Spleen (tissue), 11 donors: ENCODE measurements around the gene POLN. TPM values are rescaled to one million over a fixed set of nuclear protein-coding genes. Genes with fewer than 3 reads are reported as not detected.
A peak's percentile ranks its signal among the peaks of the same experiment; 100 is the strongest.
"Not testable (repeated sequence)": the region's sequence is repeated elsewhere in the genome, so short reads cannot be mapped to it uniquely, and the experiment has no call there.

Experiments
- DNase-seq: peaks from one replicate; pipeline ENCODE4 v3.0.0-alpha.2; 2020
- H3K27ac ChIP-seq, 8 donors: fragments of 200-600 bp; sonication (generic) in 7 of 8; 1 replicate in 4 of 8; 2 replicates in 4 of 8; pipeline versions ENCODE4 v1.5.0 to v1.8.0; 2016 to 2021; ENCODE audit warnings: inconsistent platforms in 4 of 8, mild to moderate bottlenecking in 4 of 8, moderate library complexity in 1 of 8
- H3K27me3 ChIP-seq, 7 donors: fragments of 200-600 bp; sonication (generic) in 6 of 7; replicated peaks in 1 of 7; 1 replicate in 4 of 7; 2 replicates in 3 of 7; pipeline versions ENCODE4 v1.5.0 to v1.8.0; 2016 to 2021; ENCODE audit warnings: inconsistent platforms in 3 of 7, mild to moderate bottlenecking in 1 of 7
- H3K36me3 ChIP-seq, 6 donors: fragments of 200-600 bp; sonication (generic) in 5 of 6; 1 replicate in 4 of 6; 2 replicates in 2 of 6; pipeline versions ENCODE4 v1.5.0 to v1.8.0; 2016 to 2021; ENCODE audit warnings: inconsistent platforms in 2 of 6
- H3K4me1 ChIP-seq, 6 donors: fragments of 200-600 bp; sonication (generic) in 5 of 6; 1 replicate in 3 of 6; 2 replicates in 3 of 6; pipeline versions ENCODE4 v1.5.0 to v1.8.0; 2016 to 2021; ENCODE audit warnings: inconsistent platforms in 3 of 6
- H3K4me3 ChIP-seq, 8 donors: fragments of 200-600 bp; sonication (generic) in 7 of 8; 1 replicate in 4 of 8; 2 replicates in 4 of 8; pipeline versions ENCODE4 v1.5.0 to v1.8.0; 2016 to 2021; ENCODE audit warnings: inconsistent platforms in 4 of 8, mild to moderate bottlenecking in 4 of 8, moderate library complexity in 2 of 8
- H3K9me3 ChIP-seq, 8 donors: fragments of 200-600 bp; sonication (generic) in 7 of 8; 1 replicate in 4 of 8; 2 replicates in 4 of 8; pipeline versions ENCODE4 v1.5.0 to v1.8.0; 2016 to 2021; ENCODE audit warnings: inconsistent platforms in 4 of 8
- POLR2A ChIP-seq, 3 donors: fragments of 450-650 bp; IDR thresholded peaks; one replicate each; pipeline ENCODE4 v1.5.1; 2017; ENCODE audit warnings: antibody characterized with exemption in 3 of 3, mild to moderate bottlenecking in 1 of 3
- POLR2AphosphoS5 ChIP-seq, 3 donors: sonication (generic); formaldehyde crosslinking; IDR thresholded peaks; one replicate each; pipeline ENCODE4 v1.5.1; 2017; ENCODE audit warnings: antibody characterized with exemption in 3 of 3
- WGBS, 5 donors: extraction: QIAGEN DNeasy Blood & Tissue Kit in 3 of 5; methylation state at CpG; one replicate each; pipeline versions ENCODE4 v1.1.5 to v1.1.7; 2013 to 2018; 5-methylcytosine and 5-hydroxymethylcytosine counted together
- intact Hi-C: fragments of 100-400 bp; cut with DNase I; formaldehyde crosslinking; loops from one replicate; pipeline ENCODE4 v1.15.0; 2023; ENCODE audit warnings: low total_unique reads
- polyA plus RNA-seq, 3 donors: library from polyadenylated mRNA; stranded (reverse); fragments of 200-250 nt; gene quantifications; one replicate each; pipeline ENCODE4 v1.2.1, GENCODE V29; 2013
- total RNA-seq, 7 donors: library from RNA; depleted of rRNA in 3 of 7; stranded (reverse); fragments of >200 nt in 3 of 7; fragmentation: NEBNext Ultra II Directional in 4 of 7; extraction: Animal tissue kit (Norgen Biotek cat#: 25700) in 4 of 7; gene quantifications; one replicate each; pipeline versions ENCODE4 v1.1.0 to v1.2.1, GENCODE V29; 2016 to 2021
- TF ChIP-seq, protein P1 (sequence below), 11 experiments: fragments of 200-600 bp in 7 of 11; fragments of 450-650 bp in 4 of 11; sonication (generic) in 4 of 11; IDR thresholded peaks in 8 of 11; conservative IDR thresholded peaks in 3 of 11; 1 replicate in 7 of 11; 2 replicates in 4 of 11; pipeline versions ENCODE4 v1.4.0 to v1.8.0; 2016 to 2021; ENCODE audit warnings: antibody characterized with exemption in 11 of 11, inconsistent platforms in 4 of 11, mild to moderate bottlenecking in 1 of 11
- donor health status: healthy with polysubstance abuse.
- donor health status: DM: no; HTN: no; CAD: no; lungs with moderate emphysema.
- donor health status: DM: no; HTN: no; CAD: no.
- donor health status: Bipolar disorder and iron deficiency.
- donor health status: healthy.
- donor health status: DM: no; HTN: no; CAD: no.
- donor health status: DM: yes; HTN: yes; CAD: no.

The POLN gene
- total and polyA plus RNA-seq, 10 donors = 1.2 to 3.5 (median 2.5) TPM

DNA sequence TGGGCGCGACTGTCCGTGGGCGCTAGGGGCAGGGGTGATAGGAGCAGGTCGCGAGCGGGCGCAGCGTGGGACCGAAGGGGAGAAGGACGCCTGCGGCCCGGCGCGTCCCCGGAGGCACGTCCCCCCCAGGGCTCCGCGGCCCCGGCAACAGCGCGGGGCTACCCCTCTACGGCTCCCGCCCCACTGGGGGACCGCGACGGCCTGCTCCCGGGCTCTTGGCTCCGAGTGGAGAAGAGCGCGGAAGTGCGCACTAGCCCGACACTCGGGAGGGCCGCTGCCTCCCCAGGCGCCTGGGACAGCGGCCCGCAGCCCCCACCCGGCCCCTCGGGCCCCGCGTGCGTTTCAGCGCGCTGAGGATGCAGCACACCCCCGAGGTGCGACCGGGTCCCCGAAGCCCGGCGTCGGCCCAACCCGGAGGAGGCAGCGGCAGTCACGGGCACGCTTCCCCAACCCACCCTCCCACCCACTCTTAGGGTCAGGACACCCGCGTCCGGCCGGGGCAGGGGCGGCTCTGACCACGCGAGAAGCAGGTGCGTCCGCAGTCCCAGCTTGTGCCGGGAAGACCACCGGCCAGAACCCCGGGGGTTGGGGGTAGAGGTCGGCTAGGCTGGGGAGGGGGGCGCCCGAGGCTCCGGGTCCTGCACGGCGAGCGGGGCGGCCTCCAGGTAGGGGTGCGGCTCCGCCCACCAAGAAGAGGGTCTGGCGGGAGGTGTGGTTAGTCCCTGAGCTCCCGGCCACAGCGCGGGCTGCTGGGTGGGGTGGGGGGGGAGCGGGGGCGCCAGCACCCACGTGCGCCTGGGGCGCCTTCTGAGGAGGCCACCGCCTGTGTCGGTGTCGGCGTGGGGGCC, 201.3 kb downstream of the POLN start:
- Histone ChIP-seq H3K9me3 (peaks cover 0 to 5% (median 0%) of the 10 kb centered on the region in 8 donors), H3K36me3 (peaks cover 0 to 4% (median 0%) of the 10 kb centered on the region in 6 donors), H3K27ac (no peak overlapping the region), H3K27me3 (peaks cover 0 to 71% (median 23%) of the 10 kb centered on the region in 7 donors), H3K4me1 (peaks cover 9 to 34% (median 25%) of the 10 kb centered on the region in 6 donors), H3K4me3 (peak overlapping the region; percentile 39 to 94 (median 86))
- TF ChIP-seq POLR2AphosphoS5 (IDR thresholded peaks at IDR 0.05) (no peak), POLR2A (IDR thresholded peaks at IDR 0.05) (no peak)
- TF ChIP-seq, protein P1, sequence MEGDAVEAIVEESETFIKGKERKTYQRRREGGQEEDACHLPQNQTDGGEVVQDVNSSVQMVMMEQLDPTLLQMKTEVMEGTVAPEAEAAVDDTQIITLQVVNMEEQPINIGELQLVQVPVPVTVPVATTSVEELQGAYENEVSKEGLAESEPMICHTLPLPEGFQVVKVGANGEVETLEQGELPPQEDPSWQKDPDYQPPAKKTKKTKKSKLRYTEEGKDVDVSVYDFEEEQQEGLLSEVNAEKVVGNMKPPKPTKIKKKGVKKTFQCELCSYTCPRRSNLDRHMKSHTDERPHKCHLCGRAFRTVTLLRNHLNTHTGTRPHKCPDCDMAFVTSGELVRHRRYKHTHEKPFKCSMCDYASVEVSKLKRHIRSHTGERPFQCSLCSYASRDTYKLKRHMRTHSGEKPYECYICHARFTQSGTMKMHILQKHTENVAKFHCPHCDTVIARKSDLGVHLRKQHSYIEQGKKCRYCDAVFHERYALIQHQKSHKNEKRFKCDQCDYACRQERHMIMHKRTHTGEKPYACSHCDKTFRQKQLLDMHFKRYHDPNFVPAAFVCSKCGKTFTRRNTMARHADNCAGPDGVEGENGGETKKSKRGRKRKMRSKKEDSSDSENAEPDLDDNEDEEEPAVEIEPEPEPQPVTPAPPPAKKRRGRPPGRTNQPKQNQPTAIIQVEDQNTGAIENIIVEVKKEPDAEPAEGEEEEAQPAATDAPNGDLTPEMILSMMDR (IDR thresholded peaks at IDR 0.05 in 8 of 11, conservative IDR thresholded peaks at IDR 0.05 in 3 of 11) = no peak
- 6 to 13% (median 7%) methylated on average over 19 to 91 of the region's 91 CpGs for WGBS, 5 donors
- DNase-seq = peak; percentile 78
- intact Hi-C loops = no loop called here

DNA sequence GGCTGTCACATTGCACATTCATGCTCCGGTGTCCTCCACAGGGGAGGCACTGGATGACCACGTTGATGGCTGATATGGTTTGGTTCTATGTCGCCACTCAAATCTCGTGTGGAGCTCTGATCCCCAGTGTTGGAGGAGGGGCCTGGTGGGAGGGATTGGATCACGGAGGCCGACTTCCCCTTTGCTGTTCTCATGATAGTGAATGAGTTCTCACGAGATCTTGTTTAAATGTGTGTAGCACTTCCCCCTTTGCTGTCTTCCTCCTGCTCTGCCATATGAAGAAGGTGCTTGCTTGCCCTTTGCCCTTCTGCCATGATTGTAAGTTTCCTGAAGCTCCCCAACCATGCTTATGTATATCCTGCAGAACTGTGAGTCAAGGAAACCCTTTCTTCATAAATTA, 205.1 kb downstream of the POLN start:
- peaks cover 0 to 81% (median 23%) of the 10 kb centered on the region in 7 donors for H3K27me3 ChIP-seq
- intact Hi-C loops = no loop called here

DNA sequence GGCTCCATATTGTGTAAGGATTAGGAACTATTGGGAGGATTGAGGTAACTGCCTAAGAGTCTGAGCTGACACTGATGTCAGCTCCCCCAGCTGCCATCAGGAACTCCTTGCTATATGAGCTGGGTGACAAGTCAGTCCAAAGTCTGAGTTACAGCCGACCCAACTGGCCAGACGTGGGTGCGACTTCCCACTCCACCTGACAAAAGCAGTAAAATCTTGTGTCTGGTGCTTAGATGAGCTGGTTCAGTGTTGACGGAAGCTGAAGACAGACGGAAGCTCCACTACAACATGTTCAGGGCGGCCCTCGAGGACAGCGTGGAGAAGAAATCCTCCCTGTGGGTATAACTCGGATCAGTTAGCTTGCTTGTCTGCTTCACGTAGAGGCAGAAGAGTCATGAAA, 205.6 kb downstream of the POLN start:
- peaks cover 0 to 80% (median 18%) of the 10 kb centered on the region in 7 donors for H3K27me3 ChIP-seq
- intact Hi-C loops = no loop called here
- H3K36me3 ChIP-seq = no peaks in the 10 kb centered on the region
- H3K27ac ChIP-seq = no peak overlapping the region
- no peaks in the 10 kb centered on the region for H3K9me3 ChIP-seq
- DNase-seq = no peak
- TF ChIP-seq POLR2A (IDR thresholded peaks at IDR 0.05) (no peak), POLR2AphosphoS5 (IDR thresholded peaks at IDR 0.05) (no peak)
- TF ChIP-seq, protein P1 (IDR thresholded peaks at IDR 0.05 in 8 of 11, conservative IDR thresholded peaks at IDR 0.05 in 3 of 11) = no peak
- H3K4me1 ChIP-seq = peaks cover 8 to 15% (median 12%) of the 10 kb centered on the region in 6 donors
- H3K4me3 ChIP-seq = no peak overlapping the region
- WGBS, 5 donors = 91 to 92% (median 92%) methylated on average over 10 of the region's 10 CpGs

More for the DNA sequence above, 205.1 kb downstream of the POLN start:
- DNase-seq = no peak
- Histone ChIP-seq H3K9me3 (no peaks in the 10 kb centered on the region), H3K4me3 (no peak overlapping the region), H3K4me1 (peaks cover 9 to 20% (median 17%) of the 10 kb centered on the region in 6 donors), H3K27ac (no peak overlapping the region), H3K36me3 (no peaks in the 10 kb centered on the region)
- TF ChIP-seq, protein P1 (IDR thresholded peaks at IDR 0.05 in 8 of 11, conservative IDR thresholded peaks at IDR 0.05 in 3 of 11) = no peak
- TF ChIP-seq POLR2AphosphoS5 (IDR thresholded peaks at IDR 0.05) (no peak), POLR2A (IDR thresholded peaks at IDR 0.05) (no peak)
- 48 to 72% (median 61%) methylated on average over 7 of the region's 7 CpGs for WGBS, 5 donors

DNA sequence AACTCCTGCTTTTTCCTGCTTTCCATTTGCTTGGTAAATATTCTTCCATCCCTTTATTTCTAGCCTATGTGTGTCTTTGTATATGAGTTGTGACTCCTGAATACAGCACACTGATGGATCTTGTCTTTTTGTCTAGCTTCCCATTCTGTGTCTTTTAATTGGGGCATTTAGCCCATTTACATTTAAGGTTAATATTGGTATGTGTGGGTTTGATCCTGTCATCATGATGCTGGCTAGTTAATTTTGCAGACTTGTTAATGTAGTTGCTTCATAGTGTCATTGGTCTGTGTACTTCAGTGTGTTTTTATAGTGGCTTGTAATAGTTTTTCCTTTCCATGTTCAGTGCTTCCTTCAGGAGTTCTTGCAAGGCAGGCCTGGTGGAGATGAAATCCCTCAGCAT, 210.8 kb downstream of the POLN start:
- H3K36me3 ChIP-seq, H3K4me1 ChIP-seq, DNase-seq, H3K27ac ChIP-seq, intact Hi-C loops, H3K9me3 ChIP-seq, H3K4me3 ChIP-seq: not testable (repeated sequence)
- H3K27me3 ChIP-seq = peaks cover 0 to 50% (median 0%) of the 10 kb centered on the region in 7 donors

DNA sequence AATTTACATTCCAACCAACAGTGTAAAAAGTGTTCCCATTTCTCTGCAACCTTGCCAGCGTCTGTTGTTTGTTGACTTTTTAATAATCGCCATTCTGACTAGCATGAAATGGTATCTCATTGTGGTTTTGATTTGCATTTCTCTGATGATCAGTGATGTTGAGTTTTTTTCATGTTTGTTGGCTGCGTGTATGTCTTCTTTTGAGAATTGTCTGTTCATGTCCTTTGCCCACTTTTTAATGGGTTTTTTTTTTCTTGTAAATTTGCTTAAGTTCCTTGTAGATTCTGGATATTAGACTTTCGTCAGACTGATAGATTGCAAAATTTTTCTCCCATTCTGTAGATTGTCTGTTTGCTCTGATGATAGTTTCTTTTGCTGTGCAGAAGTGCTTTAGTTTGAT, 214.8 kb downstream of the POLN start:
- H3K4me3 ChIP-seq, intact Hi-C loops, DNase-seq, H3K36me3 ChIP-seq, H3K27ac ChIP-seq, H3K4me1 ChIP-seq: not testable (repeated sequence)
- H3K27me3 ChIP-seq = peaks cover 0 to 39% (median 2%) of the 10 kb centered on the region in 7 donors
- 84 to 92% (median 85%) methylated on average over 4 of the region's 4 CpGs for WGBS, 5 donors
- H3K9me3 ChIP-seq = peaks cover 0 to 18% (median 12%) of the 10 kb centered on the region in 8 donors
